T-helper 9 cell (primary cell): ENCODE measurements around the gene WASHC2C.
"Not testable (repeated sequence)": the region's sequence is repeated elsewhere in the genome, so short reads cannot be mapped to it uniquely, and the experiment has no call there.

Source experiments
- DNase-seq: peaks from one replicate; pipeline ENCODE4 v3.0.0-alpha.2; 2020
- total RNA-seq, 2 donors: gene quantifications; one replicate each; lab custom pipeline; 2026; lab: John Stamatoyannopoulos, UW

WASHC2C gene
- total RNA-seq = 71.2 to 117 reads per million in 2 donors

GRCh38 chr10:45726703-45727420 lies at the start of gene WASHC2C:
WASHC2C (plus strand) TSS chr10:45727266; CDS start chr10:45727318, 52 bp downstream.
- peak; percentile 100 for DNase-seq

- DNase-seq = not testable (repeated sequence)
Observed at GRCh38 chr10:45678467-45678866, 48.6 kb upstream of the WASHC2C start.

- DNase-seq = not testable (repeated sequence)
Observed at GRCh38 chr10:45710200-45710796, 16.8 kb upstream of the WASHC2C start.

- DNase-seq = not testable (repeated sequence)
Observed at GRCh38 chr10:45711223-45711622, 15.8 kb upstream of the WASHC2C start.

GRCh38 chr10:45717053-45717452 lies 10.0 kb upstream of the WASHC2C start:
- DNase-seq = not testable (repeated sequence)

GRCh38 chr10:45717642-45718041 lies 9.4 kb upstream of the WASHC2C start:
- DNase-seq = not testable (repeated sequence)

GRCh38 chr10:45721503-45721902 lies 5.6 kb upstream of the WASHC2C start:
- not testable (repeated sequence) for DNase-seq

- not testable (repeated sequence) for DNase-seq
Observed at GRCh38 chr10:45723851-45724250, 3.2 kb upstream of the WASHC2C start.

GRCh38 chr10:45727421-45727965 lies 427 bp downstream of the WASHC2C start:
- not testable (repeated sequence) for DNase-seq

- not testable (repeated sequence) for DNase-seq
Observed at GRCh38 chr10:45734449-45734848, 7.4 kb downstream of the WASHC2C start.

- not testable (repeated sequence) for DNase-seq
Observed at GRCh38 chr10:45734867-45735266, 7.8 kb downstream of the WASHC2C start.

- DNase-seq = not testable (repeated sequence)
Observed at GRCh38 chr10:45741559-45741958, 14.5 kb downstream of the WASHC2C start.

GRCh38 chr10:45742014-45742413 lies 14.9 kb downstream of the WASHC2C start:
- not testable (repeated sequence) for DNase-seq

GRCh38 chr10:45751141-45751540 lies 24.1 kb downstream of the WASHC2C start:
- not testable (repeated sequence) for DNase-seq

- not testable (repeated sequence) for DNase-seq
Observed at GRCh38 chr10:45752210-45752609, 25.1 kb downstream of the WASHC2C start.

GRCh38 chr10:45753979-45754495 lies 27.0 kb downstream of the WASHC2C start:
- DNase-seq = not testable (repeated sequence)

- not testable (repeated sequence) for DNase-seq
Observed at GRCh38 chr10:45755083-45755482, 28.0 kb downstream of the WASHC2C start.

- DNase-seq = not testable (repeated sequence)
Observed at GRCh38 chr10:45756065-45756464, 29.0 kb downstream of the WASHC2C start.

GRCh38 chr10:45757661-45758396 lies 30.8 kb downstream of the WASHC2C start:
- not testable (repeated sequence) for DNase-seq

GRCh38 chr10:45761622-45762021 lies 34.6 kb downstream of the WASHC2C start:
- not testable (repeated sequence) for DNase-seq

- DNase-seq = not testable (repeated sequence)
Observed at GRCh38 chr10:45763037-45763436, 36.0 kb downstream of the WASHC2C start.

GRCh38 chr10:45768334-45768733 lies 41.3 kb downstream of the WASHC2C start:
- DNase-seq = not testable (repeated sequence)
